ENCODE results near the gene PTGES.

PTGES gene

DNA sequence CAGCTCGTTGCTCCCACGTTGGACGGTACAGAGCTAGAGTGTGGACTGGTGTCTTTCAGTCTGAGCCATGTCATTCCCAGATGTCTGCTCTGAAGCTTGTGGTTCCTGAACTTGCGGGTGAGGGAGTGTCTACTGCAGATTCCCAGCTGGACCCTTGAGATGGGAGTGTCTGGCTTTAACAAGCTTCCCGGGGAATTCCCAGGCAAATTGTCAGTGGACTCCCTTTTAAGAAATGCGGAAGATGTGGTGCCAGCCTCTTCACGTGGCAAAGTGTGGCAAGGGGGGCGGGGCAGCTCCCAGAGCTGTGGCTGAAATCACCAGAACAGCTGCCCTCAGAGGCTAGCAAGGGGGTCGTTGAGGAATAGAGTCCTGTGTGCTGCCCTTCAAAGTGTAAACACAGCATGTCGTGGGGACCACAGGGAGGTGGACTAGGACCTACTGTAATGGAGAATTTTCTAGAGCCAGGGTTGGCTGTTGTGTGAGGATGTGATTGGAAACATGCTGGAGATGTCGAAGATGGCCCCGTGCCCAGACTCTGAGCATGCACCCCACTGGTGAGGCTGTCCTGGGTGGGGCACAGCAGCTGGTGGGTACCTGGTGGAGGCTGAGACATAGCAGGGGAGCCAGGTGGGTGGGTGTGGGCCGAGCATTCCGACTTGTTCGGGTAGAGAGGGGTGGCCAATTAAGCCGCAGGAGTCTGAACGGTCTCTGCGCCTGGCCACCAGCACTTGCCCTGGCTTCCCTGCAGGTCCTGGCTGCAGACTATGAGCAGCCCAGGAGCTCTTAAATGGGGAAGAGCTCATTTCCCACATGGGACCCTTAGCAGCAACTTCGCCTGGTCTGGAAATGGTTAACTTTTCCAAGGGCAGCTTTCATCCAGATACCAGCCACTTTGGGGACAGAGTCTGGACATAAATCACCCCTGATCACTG, 50.0 kb downstream of the PTGES start:
- no peak overlapping the region for H3K27ac ChIP-seq (ENCODE audit: low read depth, low read length)
- peaks cover 7% of the 10 kb centered on the region for H3K4me1 ChIP-seq (ENCODE audit: control insufficient read depth, insufficient read depth, low read length)
- H3K36me3 ChIP-seq (ENCODE audit: control insufficient read depth, insufficient read depth, low read length), result no peaks in the 10 kb centered on the region
- H3K27me3 ChIP-seq (ENCODE audit: control insufficient read depth, insufficient read depth, low read length), result no peaks in the 10 kb centered on the region
- H3K4me3 ChIP-seq (ENCODE audit: low read length), result peak overlapping the region; percentile 18
- H3K9ac ChIP-seq (ENCODE audit: low read length), result no peak overlapping the region

DNA sequence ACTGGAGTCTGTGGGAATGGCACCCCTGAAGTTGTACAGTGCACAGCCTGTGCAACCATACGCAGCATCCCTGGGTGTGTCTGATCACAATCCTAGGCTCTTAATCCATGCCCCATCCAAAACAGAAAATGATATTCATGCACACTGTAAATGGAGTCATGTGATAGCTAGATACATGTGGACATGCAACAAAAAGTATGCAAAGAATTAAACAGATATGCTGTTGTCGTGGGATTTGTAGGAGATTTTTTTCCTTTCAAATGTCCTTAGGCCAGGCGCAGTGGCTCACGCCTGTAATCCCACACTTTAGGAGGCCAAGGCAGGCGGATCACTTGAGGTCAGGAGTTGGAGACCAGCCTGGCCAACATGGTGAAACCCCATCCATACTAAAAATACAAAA, 51.3 kb downstream of the PTGES start:
- no peak overlapping the region for H3K27ac ChIP-seq (ENCODE audit: low read depth, low read length)
- H3K27me3 ChIP-seq (ENCODE audit: control insufficient read depth, insufficient read depth, low read length), result no peaks in the 10 kb centered on the region
- H3K4me1 ChIP-seq (ENCODE audit: control insufficient read depth, insufficient read depth, low read length), result peaks cover 7% of the 10 kb centered on the region
- no peak overlapping the region for H3K4me3 ChIP-seq (ENCODE audit: low read length)
- no peak overlapping the region for H3K9ac ChIP-seq (ENCODE audit: low read length)
- H3K36me3 ChIP-seq (ENCODE audit: control insufficient read depth, insufficient read depth, low read length), result no peaks in the 10 kb centered on the region

DNA sequence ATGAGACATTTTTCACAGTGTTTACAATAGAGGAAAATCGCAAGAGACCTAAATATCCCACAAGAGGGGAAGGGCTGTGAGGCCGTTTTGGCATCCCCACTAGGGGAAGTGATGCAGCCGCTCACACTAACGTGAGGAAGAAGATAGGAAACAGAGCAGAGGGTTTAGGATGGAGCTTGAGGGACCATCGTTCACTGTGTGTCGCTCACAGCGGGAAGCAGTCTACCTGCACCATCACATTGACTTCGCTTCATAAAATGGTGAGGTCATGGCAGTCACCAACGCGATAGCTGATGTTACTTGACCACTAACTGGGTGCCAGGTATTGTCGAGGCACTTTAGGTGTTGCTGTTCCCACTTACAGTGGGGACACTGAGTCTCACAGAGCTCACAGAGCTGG, 51.8 kb downstream of the PTGES start:
- Histone ChIP-seq H3K27me3 (ENCODE audit: control insufficient read depth, insufficient read depth, low read length) (no peaks in the 10 kb centered on the region), H3K9ac (ENCODE audit: low read length) (no peak overlapping the region), H3K4me1 (ENCODE audit: control insufficient read depth, insufficient read depth, low read length) (peaks cover 7% of the 10 kb centered on the region), H3K36me3 (ENCODE audit: control insufficient read depth, insufficient read depth, low read length) (no peaks in the 10 kb centered on the region), H3K4me3 (ENCODE audit: low read length) (no peak overlapping the region), H3K27ac (ENCODE audit: low read depth, low read length) (no peak overlapping the region)

DNA sequence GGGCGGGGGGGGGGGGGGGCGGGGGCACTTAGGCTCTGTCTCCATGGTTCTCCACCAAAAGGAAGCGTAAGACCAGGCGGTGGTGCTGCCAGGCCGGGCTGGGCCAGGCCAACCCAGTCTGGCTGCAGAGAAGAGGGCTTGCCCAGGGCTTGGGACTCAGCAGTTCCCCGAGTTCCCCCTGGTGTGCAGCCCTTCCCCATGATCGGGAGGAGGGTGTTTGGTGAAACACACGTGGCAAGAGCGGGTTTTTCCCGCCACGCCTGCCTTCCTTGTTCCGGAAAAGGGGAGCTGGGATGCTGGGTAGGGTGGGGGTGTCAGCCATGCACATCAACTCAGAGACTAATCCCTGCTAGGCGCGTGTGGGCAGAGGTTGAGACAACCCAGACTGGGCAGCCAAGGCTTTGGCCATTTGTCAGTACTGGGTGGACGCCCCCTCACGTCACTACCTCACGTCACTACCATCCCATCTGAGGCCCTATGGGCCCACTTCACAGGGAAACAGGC, 54.5 kb downstream of the PTGES start:
- Histone ChIP-seq H3K4me1 (ENCODE audit: control insufficient read depth, insufficient read depth, low read length) (peaks cover 6% of the 10 kb centered on the region), H3K36me3 (ENCODE audit: control insufficient read depth, insufficient read depth, low read length) (no peaks in the 10 kb centered on the region), H3K4me3 (ENCODE audit: low read length) (no peak overlapping the region), H3K27ac (ENCODE audit: low read depth, low read length) (no peak overlapping the region), H3K9ac (ENCODE audit: low read length) (no peak overlapping the region), H3K27me3 (ENCODE audit: control insufficient read depth, insufficient read depth, low read length) (peaks cover 4% of the 10 kb centered on the region)

DNA sequence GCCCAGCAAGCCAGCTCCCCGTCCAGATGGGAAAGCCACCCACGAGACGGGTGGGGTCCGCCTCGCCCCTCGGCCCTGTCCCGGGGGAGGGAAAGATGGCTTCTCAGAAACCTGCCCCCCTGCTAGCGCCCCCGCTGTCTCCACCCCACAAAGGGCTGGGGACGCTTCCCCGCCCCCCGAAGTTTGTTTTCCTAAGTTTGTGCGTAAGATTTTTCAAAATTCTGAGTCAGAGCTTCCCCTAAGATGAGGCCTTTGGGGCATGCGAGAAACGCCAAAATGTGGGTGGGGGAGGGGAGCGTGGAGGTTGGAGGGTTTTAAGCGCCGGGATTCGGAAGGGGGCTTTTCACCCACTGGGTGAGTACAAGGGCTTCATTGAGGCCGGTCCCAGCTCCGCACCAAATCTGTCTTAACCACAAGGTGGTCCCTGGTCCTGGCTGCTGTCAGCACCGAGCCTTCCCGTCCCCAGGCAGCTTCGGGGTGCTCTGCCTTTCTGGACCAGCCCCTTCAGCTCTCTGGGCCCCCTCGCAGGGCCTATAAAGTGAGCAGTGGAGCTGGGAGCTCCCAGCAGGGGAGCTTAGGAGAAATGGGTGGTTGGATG, 55.1 kb downstream of the PTGES start:
- Histone ChIP-seq H3K27ac (ENCODE audit: low read depth, low read length) (peak overlapping the region; percentile 26), H3K4me3 (ENCODE audit: low read length) (peak overlapping the region; percentile 44), H3K4me1 (ENCODE audit: control insufficient read depth, insufficient read depth, low read length) (peaks cover under 1% of the 10 kb centered on the region)

DNA sequence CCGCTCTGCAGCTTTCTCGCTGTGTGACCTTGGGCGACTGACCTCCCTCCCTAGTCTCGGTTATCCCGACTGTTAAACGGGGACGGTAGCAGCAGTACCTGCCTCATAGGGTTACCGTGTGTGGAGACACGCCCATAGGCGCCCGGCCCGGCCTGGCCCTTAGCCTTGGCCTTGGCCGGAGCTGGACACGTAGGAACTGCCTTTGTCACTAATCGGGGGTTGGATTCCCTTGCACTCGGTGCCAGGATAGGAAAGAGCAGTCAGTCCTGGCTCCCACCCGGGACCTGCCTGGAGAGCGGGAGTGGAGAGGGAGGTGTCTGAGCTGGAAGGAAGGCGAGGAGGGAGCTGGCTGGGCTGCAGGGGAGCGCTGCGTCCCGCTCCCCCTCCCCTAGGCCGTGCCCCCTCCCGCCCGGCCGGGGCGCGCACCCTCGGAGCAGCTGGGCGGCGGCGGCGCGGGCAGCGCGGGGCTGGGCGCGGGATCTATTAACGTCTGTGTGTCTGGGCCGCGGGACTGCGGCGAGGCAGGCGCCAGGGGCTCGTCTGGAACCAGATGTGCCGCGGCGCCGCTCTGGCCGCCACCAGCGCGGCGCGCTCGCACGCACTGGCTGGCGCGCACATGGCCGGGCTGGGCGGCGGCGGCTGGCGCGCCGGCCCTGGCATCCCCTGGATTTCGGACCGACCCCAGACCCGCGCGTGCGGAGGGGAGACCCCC, 55.7 kb downstream of the PTGES start:
- H3K4me1 ChIP-seq (ENCODE audit: control insufficient read depth, insufficient read depth, low read length), result no peaks in the 10 kb centered on the region
- peak overlapping the region; percentile 44 for H3K4me3 ChIP-seq (ENCODE audit: low read length)
- no peaks in the 10 kb centered on the region for H3K36me3 ChIP-seq (ENCODE audit: control insufficient read depth, insufficient read depth, low read length)
- H3K27me3 ChIP-seq (ENCODE audit: control insufficient read depth, insufficient read depth, low read length), result peaks cover 4% of the 10 kb centered on the region
- H3K27ac ChIP-seq (ENCODE audit: low read depth, low read length), result no peak overlapping the region
- no peak overlapping the region for H3K9ac ChIP-seq (ENCODE audit: low read length)

More for the DNA sequence above, 55.1 kb downstream of the PTGES start:
- no peak overlapping the region for H3K9ac ChIP-seq (ENCODE audit: low read length)
- peaks cover 4% of the 10 kb centered on the region for H3K27me3 ChIP-seq (ENCODE audit: control insufficient read depth, insufficient read depth, low read length)
- H3K36me3 ChIP-seq (ENCODE audit: control insufficient read depth, insufficient read depth, low read length), result no peaks in the 10 kb centered on the region

DNA sequence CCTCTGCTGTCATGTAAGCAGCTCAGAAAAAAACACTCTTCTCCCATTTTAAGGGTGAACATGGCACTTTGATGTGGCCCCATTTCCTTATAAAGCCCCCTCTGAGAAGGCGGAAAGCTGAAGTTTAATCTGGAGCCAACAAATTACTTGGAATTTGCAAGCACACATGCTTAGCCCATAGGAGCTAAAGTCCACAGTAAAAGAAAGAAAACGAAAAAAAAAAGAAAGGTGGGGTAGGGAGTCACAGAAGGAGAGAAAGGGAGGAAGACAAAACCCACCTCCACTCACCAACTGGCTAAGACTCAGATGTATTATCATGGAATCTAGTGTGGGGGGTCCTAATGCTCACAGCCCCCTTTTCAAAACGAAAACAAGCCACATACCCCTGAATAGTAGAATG, 57.0 kb downstream of the PTGES start:
- Histone ChIP-seq H3K9ac (ENCODE audit: low read length) (no peak overlapping the region), H3K27me3 (ENCODE audit: control insufficient read depth, insufficient read depth, low read length) (peaks cover 4% of the 10 kb centered on the region), H3K4me1 (ENCODE audit: control insufficient read depth, insufficient read depth, low read length) (no peaks in the 10 kb centered on the region), H3K36me3 (ENCODE audit: control insufficient read depth, insufficient read depth, low read length) (no peaks in the 10 kb centered on the region), H3K27ac (ENCODE audit: low read depth, low read length) (no peak overlapping the region), H3K4me3 (ENCODE audit: low read length) (no peak overlapping the region)

DNA sequence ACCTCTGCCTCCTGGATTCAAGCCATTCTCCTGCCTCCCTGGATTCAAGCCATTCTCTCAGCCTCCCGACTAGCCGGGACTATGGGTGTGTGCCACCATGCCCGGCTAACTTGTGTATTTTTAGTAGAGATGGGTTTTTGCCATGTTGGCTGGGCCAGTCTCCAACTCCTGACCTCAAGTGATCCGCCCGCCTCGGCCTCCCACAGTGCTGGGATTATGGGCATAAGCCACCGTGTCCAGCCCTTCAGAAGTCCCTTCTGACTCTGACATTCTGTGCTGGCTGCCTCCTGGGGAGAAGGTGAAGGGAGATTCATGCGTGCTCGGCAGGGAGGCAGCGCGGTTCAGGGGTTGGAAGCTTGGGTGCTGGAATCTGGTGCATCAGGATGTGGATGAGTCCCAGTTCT, 58.6 kb downstream of the PTGES start:
- no peak overlapping the region for H3K4me3 ChIP-seq (ENCODE audit: low read length)
- no peak overlapping the region for H3K27ac ChIP-seq (ENCODE audit: low read depth, low read length)
- H3K4me1 ChIP-seq (ENCODE audit: control insufficient read depth, insufficient read depth, low read length), result no peaks in the 10 kb centered on the region
- H3K36me3 ChIP-seq (ENCODE audit: control insufficient read depth, insufficient read depth, low read length), result no peaks in the 10 kb centered on the region
- H3K27me3 ChIP-seq (ENCODE audit: control insufficient read depth, insufficient read depth, low read length), result peaks cover 4% of the 10 kb centered on the region
- no peak overlapping the region for H3K9ac ChIP-seq (ENCODE audit: low read length)

DNA sequence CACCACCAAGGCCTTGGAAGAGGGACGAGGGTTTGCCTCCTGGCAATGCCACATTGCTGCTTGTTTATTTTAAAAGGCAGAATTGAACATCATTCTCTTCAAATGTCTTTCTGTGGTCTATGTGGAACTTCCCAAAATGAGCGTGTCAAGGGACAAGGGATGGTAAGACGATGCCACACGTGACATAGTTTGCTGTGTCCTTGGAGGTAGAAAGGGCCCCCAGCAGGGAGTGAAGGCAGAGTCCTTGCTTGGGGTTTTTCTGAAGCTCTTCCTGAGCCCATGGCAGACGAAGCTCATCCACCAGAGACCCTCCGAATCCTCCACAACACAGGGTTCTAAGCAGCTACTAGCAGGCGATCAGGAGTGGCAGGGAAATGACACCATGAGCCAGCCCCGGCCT, 59.1 kb downstream of the PTGES start:
- Histone ChIP-seq H3K9ac (ENCODE audit: low read length) (no peak overlapping the region), H3K27ac (ENCODE audit: low read depth, low read length) (no peak overlapping the region)

DNA sequence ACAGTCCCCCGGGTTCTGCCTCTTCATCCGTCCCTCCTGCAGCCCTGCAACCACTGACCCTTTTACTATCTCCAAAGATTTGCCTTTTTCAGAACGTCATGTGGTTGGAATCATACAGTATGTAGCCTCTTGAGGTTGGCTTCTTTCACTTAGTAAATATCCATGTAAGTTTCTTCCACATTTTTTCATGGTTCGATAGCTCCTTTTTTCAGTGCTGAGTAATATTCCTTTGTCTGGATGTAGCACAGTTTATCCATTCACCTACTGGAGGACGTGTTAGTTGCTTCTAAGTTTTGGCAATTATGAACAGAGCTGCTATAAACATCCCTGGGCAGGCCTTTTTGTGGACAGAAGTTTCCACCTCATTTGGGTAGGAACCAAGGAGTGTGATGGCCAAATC, 60.3 kb downstream of the PTGES start:
- Histone ChIP-seq H3K4me3 (ENCODE audit: low read length) (no peak overlapping the region), H3K36me3 (ENCODE audit: control insufficient read depth, insufficient read depth, low read length) (no peaks in the 10 kb centered on the region), H3K4me1 (ENCODE audit: control insufficient read depth, insufficient read depth, low read length) (no peaks in the 10 kb centered on the region), H3K9ac (ENCODE audit: low read length) (no peak overlapping the region), H3K27me3 (ENCODE audit: control insufficient read depth, insufficient read depth, low read length) (peaks cover 4% of the 10 kb centered on the region), H3K27ac (ENCODE audit: low read depth, low read length) (no peak overlapping the region)

More for the DNA sequence above, 59.1 kb downstream of the PTGES start:
- no peaks in the 10 kb centered on the region for H3K4me1 ChIP-seq (ENCODE audit: control insufficient read depth, insufficient read depth, low read length)
- peaks cover 4% of the 10 kb centered on the region for H3K27me3 ChIP-seq (ENCODE audit: control insufficient read depth, insufficient read depth, low read length)
- H3K4me3 ChIP-seq (ENCODE audit: low read length), result no peak overlapping the region
- H3K36me3 ChIP-seq (ENCODE audit: control insufficient read depth, insufficient read depth, low read length), result no peaks in the 10 kb centered on the region
